ENCODE data around the gene GABPA.
"Not testable (repeated sequence)": the region's sequence is repeated elsewhere in the genome, so short reads cannot be mapped to it uniquely, and the experiment has no call there.

DNA sequence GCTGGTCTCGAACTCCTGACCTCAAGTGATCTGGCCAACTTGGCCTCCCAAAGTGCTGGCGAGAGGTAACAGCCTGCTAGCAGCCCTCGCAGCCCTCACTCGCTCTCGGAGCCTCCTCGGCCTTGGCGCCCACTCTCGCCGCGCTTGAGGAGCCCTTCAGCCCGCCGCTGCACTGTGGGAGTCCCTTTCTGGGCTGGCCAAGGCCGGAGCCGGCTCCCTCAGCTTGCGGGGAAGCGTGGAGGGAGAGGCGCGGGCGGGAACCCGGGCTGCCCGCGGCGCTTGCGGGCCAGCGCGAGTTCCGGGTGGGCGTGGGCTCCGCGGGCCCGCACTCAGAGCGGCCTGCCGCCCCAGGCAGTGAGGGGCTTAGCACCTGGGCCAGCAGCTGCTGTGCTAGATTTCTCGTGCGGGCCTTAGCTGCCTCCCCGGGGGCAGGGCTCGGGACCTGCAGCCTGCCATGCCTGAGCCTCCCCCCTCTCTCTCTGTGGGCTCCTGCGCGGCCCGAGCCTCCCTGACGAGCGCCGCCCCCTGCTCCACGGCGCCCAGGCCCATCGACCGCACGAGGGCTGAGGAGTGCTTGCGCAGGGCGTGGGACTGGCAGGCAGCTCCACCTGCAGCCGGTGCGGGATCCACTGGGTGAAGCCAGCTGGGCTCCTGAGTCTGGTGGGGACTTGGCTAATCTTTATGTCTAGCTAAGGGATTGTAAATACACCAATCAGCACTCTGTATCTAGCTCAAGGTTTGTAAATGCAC lies 43.5 kb downstream of the GABPA start:
- not testable (repeated sequence) for TF ChIP-seq POLR2A (IDR thresholded peaks at IDR 0.05)
- TF ChIP-seq, protein P1, sequence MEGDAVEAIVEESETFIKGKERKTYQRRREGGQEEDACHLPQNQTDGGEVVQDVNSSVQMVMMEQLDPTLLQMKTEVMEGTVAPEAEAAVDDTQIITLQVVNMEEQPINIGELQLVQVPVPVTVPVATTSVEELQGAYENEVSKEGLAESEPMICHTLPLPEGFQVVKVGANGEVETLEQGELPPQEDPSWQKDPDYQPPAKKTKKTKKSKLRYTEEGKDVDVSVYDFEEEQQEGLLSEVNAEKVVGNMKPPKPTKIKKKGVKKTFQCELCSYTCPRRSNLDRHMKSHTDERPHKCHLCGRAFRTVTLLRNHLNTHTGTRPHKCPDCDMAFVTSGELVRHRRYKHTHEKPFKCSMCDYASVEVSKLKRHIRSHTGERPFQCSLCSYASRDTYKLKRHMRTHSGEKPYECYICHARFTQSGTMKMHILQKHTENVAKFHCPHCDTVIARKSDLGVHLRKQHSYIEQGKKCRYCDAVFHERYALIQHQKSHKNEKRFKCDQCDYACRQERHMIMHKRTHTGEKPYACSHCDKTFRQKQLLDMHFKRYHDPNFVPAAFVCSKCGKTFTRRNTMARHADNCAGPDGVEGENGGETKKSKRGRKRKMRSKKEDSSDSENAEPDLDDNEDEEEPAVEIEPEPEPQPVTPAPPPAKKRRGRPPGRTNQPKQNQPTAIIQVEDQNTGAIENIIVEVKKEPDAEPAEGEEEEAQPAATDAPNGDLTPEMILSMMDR (IDR thresholded peaks at IDR 0.05) = not testable (repeated sequence)

All from vagina (tissue), 2 donors.